ENCODE measurements around the gene SARM1. TPM values are rescaled to one million over a fixed set of nuclear protein-coding genes. Genes with fewer than 3 reads are reported as not detected.

The SARM1 gene
- total RNA-seq, 1 donor from 2014 or later = 5.8 TPM

GRCh38 chr17:28404812-28405570, 33.5 kb downstream of the SARM1 start:
- peaks cover 3% of the 10 kb centered on the region for H3K36me3 Mint-ChIP-seq (ENCODE audit: low read depth, unreplicated experiment)
- no peak for TF ChIP-seq CTCF (IDR thresholded peaks at IDR 0.05; ENCODE audit: unreplicated experiment)
- H3K9me3 Mint-ChIP-seq (ENCODE audit: unreplicated experiment) = no peaks in the 10 kb centered on the region
- H3K27ac Mint-ChIP-seq (ENCODE audit: unreplicated experiment) = no peak overlapping the region
- H3K27me3 Mint-ChIP-seq (ENCODE audit: unreplicated experiment) = peaks cover 9% of the 10 kb centered on the region
- DNase-seq (ENCODE audit: low spot score) = no peak
- H3K4me3 Mint-ChIP-seq (ENCODE audit: unreplicated experiment) = peak overlapping the region; percentile 81
- H3K4me1 Mint-ChIP-seq (ENCODE audit: unreplicated experiment) = peaks cover 43% of the 10 kb centered on the region

DNA sequence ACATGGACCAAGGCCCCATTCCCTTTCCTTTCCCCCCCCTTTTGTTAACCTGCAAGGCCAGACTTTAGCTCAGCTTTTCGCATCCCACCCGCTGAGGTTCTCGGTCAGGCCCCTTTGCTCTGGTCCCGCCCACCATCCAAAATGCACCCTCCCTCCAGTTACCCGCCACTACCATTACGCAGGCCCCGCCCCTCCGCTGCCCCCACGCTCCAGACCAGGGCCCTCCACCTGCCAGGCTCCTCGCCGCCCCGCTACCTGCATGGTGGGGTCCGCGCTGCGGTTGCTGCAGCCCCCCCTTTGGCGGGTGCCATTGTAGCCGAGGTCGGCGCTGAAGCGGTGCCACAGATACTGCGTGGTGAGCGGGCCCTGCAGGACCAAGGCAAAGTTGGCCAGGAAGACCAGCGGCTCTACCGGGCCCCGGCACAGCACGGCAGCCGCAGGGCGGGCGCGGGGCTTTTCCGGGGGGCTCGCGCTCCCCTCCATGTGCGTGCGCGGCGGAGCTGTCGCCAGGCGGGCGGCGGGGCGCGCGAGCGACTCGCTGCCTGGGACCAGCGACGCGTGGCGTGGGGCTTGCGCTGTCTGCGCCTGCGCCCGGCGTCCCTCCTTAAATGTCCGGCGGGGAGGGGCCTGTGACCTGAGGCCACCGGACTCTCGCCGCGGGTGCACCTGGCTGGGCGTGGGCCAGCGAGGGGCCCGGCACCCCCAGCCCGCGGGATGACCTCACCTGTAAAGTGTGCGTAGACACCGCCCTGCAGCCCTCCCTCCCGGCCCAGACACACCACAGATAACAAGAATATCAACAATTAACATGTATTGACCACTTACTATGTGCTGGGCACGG, 34.4 kb downstream of the SARM1 start, which contains the start of gene SLC46A1:
SLC46A1 (minus strand) TSS at position 581 of the 841 bp plus-strand sequence; CDS start at position 483, 98 bp downstream.
- Mint-ChIP-seq H3K36me3 (ENCODE audit: low read depth, unreplicated experiment) (peaks cover 3% of the 10 kb centered on the region), H3K27me3 (ENCODE audit: unreplicated experiment) (peaks cover 9% of the 10 kb centered on the region), H3K4me3 (ENCODE audit: unreplicated experiment) (peak within 1 kb of the TSS; percentile 81), H3K9me3 (ENCODE audit: unreplicated experiment) (no peaks in the 10 kb centered on the region), H3K27ac (ENCODE audit: unreplicated experiment) (no peak within 1 kb of the TSS), H3K4me1 (ENCODE audit: unreplicated experiment) (peaks cover 43% of the 10 kb centered on the region)
- TF ChIP-seq CTCF (IDR thresholded peaks at IDR 0.05; ENCODE audit: unreplicated experiment) = no peak
- DNase-seq (ENCODE audit: low spot score) = peak; percentile 49

DNA sequence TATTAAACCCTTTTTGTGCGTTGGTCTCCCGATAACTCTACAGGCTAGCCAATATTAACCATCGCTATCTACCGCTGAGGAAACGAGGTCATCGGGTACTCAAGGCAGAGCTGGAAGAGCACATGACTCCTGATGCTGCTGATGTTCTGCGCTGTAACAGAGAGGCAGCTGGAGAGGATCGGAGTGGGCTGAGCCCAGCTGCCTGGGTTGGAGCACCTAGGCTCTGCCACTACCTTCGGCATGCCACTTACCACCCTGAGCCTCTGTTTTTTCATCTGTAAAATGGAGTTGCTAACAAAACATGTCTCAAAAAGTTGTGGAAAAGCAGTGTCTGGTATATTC, 35.0 kb downstream of the SARM1 start:
- no peak overlapping the region for H3K27ac Mint-ChIP-seq (ENCODE audit: unreplicated experiment)
- no peaks in the 10 kb centered on the region for H3K9me3 Mint-ChIP-seq (ENCODE audit: unreplicated experiment)
- peaks cover 9% of the 10 kb centered on the region for H3K27me3 Mint-ChIP-seq (ENCODE audit: unreplicated experiment)
- H3K4me3 Mint-ChIP-seq (ENCODE audit: unreplicated experiment) = peak overlapping the region; percentile 64
- no peaks in the 10 kb centered on the region for H3K36me3 Mint-ChIP-seq (ENCODE audit: low read depth, unreplicated experiment)
- no peak for DNase-seq (ENCODE audit: low spot score)
- TF ChIP-seq CTCF (IDR thresholded peaks at IDR 0.05; ENCODE audit: unreplicated experiment) = no peak
- H3K4me1 Mint-ChIP-seq (ENCODE audit: unreplicated experiment) = peaks cover 38% of the 10 kb centered on the region

DNA sequence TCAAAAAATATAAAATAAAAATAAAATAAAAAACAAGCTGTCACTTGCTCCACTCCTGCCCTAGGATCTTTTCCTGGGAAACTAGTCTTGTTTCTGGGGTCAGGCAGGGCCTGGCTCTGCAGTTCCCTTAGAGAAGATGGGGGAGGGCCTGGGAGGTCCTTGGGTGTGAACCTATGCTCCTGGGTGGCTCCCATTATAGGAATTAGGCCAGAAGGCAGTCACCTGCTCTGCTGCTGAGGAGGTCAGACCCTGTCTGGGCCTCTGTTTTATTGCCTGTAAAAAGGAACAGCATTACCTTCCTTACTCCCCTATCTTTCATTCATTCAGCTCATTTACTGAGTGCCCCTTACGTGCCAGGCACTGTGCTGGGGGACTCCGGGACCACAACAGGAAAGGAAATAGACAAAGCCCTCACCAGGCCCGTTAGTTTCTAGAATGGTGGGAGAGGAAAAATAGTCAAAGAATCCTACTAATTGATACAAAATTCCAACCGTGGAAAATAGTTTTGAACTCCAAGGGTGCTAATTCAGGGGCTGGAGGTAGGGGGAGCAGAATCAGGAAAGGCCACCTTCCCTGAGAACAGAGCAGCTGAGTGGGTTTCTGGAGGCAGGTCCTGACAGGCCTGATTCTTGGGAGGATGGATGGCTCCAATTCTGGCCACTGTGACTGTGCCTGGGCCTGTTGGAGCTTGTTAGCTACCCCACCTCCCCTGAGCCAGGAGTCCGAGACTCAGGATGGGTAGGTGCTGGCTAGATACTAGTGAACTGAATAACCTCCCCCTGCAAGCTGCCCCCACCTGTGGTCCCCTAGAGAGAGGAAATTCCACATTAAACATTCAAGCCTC, 35.9 kb downstream of the SARM1 start:
- H3K4me3 Mint-ChIP-seq (ENCODE audit: unreplicated experiment) = no peak overlapping the region
- no peaks in the 10 kb centered on the region for H3K36me3 Mint-ChIP-seq (ENCODE audit: low read depth, unreplicated experiment)
- H3K27me3 Mint-ChIP-seq (ENCODE audit: unreplicated experiment) = peaks cover 9% of the 10 kb centered on the region
- H3K9me3 Mint-ChIP-seq (ENCODE audit: unreplicated experiment) = no peaks in the 10 kb centered on the region
- no peak for DNase-seq (ENCODE audit: low spot score)
- no peak for TF ChIP-seq CTCF (IDR thresholded peaks at IDR 0.05; ENCODE audit: unreplicated experiment)
- peaks cover 30% of the 10 kb centered on the region for H3K4me1 Mint-ChIP-seq (ENCODE audit: unreplicated experiment)
- H3K27ac Mint-ChIP-seq (ENCODE audit: unreplicated experiment) = no peak overlapping the region
